ENCODE results near the gene RPL31.

The RPL31 gene

GRCh38 chr2:100975521-100975785, 26.6 kb upstream of the RPL31 start:
- no peak for DNase-seq (ENCODE audit: low read depth)

- no peak for DNase-seq (ENCODE audit: low read depth)
Observed at GRCh38 chr2:100976061-100976460, 26.0 kb upstream of the RPL31 start.

- DNase-seq (ENCODE audit: low read depth), result no peak
Observed at GRCh38 chr2:100976645-100977391, 25.3 kb upstream of the RPL31 start.

GRCh38 chr2:100977511-100977910, 24.6 kb upstream of the RPL31 start:
- DNase-seq (ENCODE audit: low read depth), result no peak

GRCh38 chr2:100978582-100979191, 23.4 kb upstream of the RPL31 start:
- DNase-seq (ENCODE audit: low read depth), result no peak

- DNase-seq (ENCODE audit: low read depth), result no peak
Observed at GRCh38 chr2:100980046-100980445, 22.0 kb upstream of the RPL31 start.

- DNase-seq (ENCODE audit: low read depth), result no peak
Observed at GRCh38 chr2:100981011-100981410, 21.1 kb upstream of the RPL31 start.

GRCh38 chr2:100982431-100982861, 19.6 kb upstream of the RPL31 start:
- DNase-seq (ENCODE audit: low read depth), result no peak

GRCh38 chr2:100983201-100983600, 18.9 kb upstream of the RPL31 start:
- DNase-seq (ENCODE audit: low read depth), result no peak

- DNase-seq (ENCODE audit: low read depth), result no peak
Observed at GRCh38 chr2:100983684-100984310, 18.3 kb upstream of the RPL31 start.

- DNase-seq (ENCODE audit: low read depth), result peak; percentile 64
Observed at GRCh38 chr2:100984892-100985307, 17.2 kb upstream of the RPL31 start.

GRCh38 chr2:100986157-100986556, 15.9 kb upstream of the RPL31 start:
- no peak for DNase-seq (ENCODE audit: low read depth)

GRCh38 chr2:100987536-100987935, 14.6 kb upstream of the RPL31 start:
- DNase-seq (ENCODE audit: low read depth), result no peak

- no peak for DNase-seq (ENCODE audit: low read depth)
Observed at GRCh38 chr2:100987974-100988373, 14.1 kb upstream of the RPL31 start.

- no peak for DNase-seq (ENCODE audit: low read depth)
Observed at GRCh38 chr2:100988630-100989417, 13.3 kb upstream of the RPL31 start.

GRCh38 chr2:100989666-100990065, 12.4 kb upstream of the RPL31 start:
- DNase-seq (ENCODE audit: low read depth), result no peak

GRCh38 chr2:100990166-100990565, 11.9 kb upstream of the RPL31 start:
- no peak for DNase-seq (ENCODE audit: low read depth)

- no peak for DNase-seq (ENCODE audit: low read depth)
Observed at GRCh38 chr2:100990650-100991403, 11.3 kb upstream of the RPL31 start.

GRCh38 chr2:100991404-100991773, 10.7 kb upstream of the RPL31 start:
- DNase-seq (ENCODE audit: low read depth), result no peak

- no peak for DNase-seq (ENCODE audit: low read depth)
Observed at GRCh38 chr2:100992262-100992661, 9.8 kb upstream of the RPL31 start.

GRCh38 chr2:100993294-100993693, 8.8 kb upstream of the RPL31 start:
- no peak for DNase-seq (ENCODE audit: low read depth)
